Measurements from ENCODE around the gene MEF2D. TPM values are rescaled to one million over a fixed set of nuclear protein-coding genes. Genes with fewer than 3 reads are reported as not detected.

Gene MEF2D
- total and polyA plus RNA-seq, 2 experiments from 2014 or later, result 35.1 to 64.6 TPM

GRCh38 chr1:156493154-156493631 is 7.4 kb downstream of the MEF2D start:
- Histone ChIP-seq H3K27me3 (no peaks in the 10 kb centered on the region), H3K36me3 (no peaks in the 10 kb centered on the region), H3K9me3 (ENCODE audit: low read depth) (no peaks in the 10 kb centered on the region), H3K4me1 (ENCODE audit: low read depth) (peaks cover 93% of the 10 kb centered on the region), H3K4me3 (no peak overlapping the region), H3K27ac (peak overlapping the region; percentile 96)
- TF ChIP-seq CTCF (IDR thresholded peaks at IDR 0.05; ENCODE audit: low read depth, low read length), result no peak
- peak in 1 of 2 donors; percentile 25 for DNase-seq (ENCODE audit: low read depth in 1 of 2, low spot score in 1 of 2)

- peak overlapping the region; percentile 96 for H3K27ac ChIP-seq
- H3K4me1 ChIP-seq (ENCODE audit: low read depth), result peaks cover 93% of the 10 kb centered on the region
- no peak for TF ChIP-seq CTCF (IDR thresholded peaks at IDR 0.05; ENCODE audit: low read depth, low read length)
- H3K9me3 ChIP-seq (ENCODE audit: low read depth), result no peaks in the 10 kb centered on the region
- no peaks in the 10 kb centered on the region for H3K27me3 ChIP-seq
- DNase-seq (ENCODE audit: low read depth in 1 of 2, low spot score in 1 of 2), result no peak
- no peak overlapping the region for H3K4me3 ChIP-seq
- H3K36me3 ChIP-seq, result no peaks in the 10 kb centered on the region
Observed at GRCh38 chr1:156492591-156493080, 7.9 kb downstream of the MEF2D start.

- no peak for TF ChIP-seq CTCF (IDR thresholded peaks at IDR 0.05; ENCODE audit: low read depth, low read length)
- DNase-seq (ENCODE audit: low read depth in 1 of 2, low spot score in 1 of 2), result no peak
- Histone ChIP-seq H3K9me3 (ENCODE audit: low read depth) (no peaks in the 10 kb centered on the region), H3K4me1 (ENCODE audit: low read depth) (peaks cover 88% of the 10 kb centered on the region), H3K27me3 (no peaks in the 10 kb centered on the region), H3K4me3 (no peak overlapping the region), H3K36me3 (no peaks in the 10 kb centered on the region), H3K27ac (peak overlapping the region; percentile 96)
Observed at GRCh38 chr1:156492013-156492590, 8.5 kb downstream of the MEF2D start.

- H3K4me3 ChIP-seq, result no peak overlapping the region
- no peaks in the 10 kb centered on the region for H3K9me3 ChIP-seq (ENCODE audit: low read depth)
- TF ChIP-seq CTCF (IDR thresholded peaks at IDR 0.05; ENCODE audit: low read depth, low read length), result no peak
- H3K4me1 ChIP-seq (ENCODE audit: low read depth), result peaks cover 81% of the 10 kb centered on the region
- H3K27me3 ChIP-seq, result no peaks in the 10 kb centered on the region
- H3K27ac ChIP-seq, result peak overlapping the region; percentile 96
- no peak for DNase-seq (ENCODE audit: low read depth in 1 of 2, low spot score in 1 of 2)
- H3K36me3 ChIP-seq, result no peaks in the 10 kb centered on the region
Observed at GRCh38 chr1:156491151-156491949, 9.2 kb downstream of the MEF2D start.

GRCh38 chr1:156490401-156491032 is 10.1 kb downstream of the MEF2D start:
- Histone ChIP-seq H3K36me3 (no peaks in the 10 kb centered on the region), H3K27me3 (no peaks in the 10 kb centered on the region), H3K4me1 (ENCODE audit: low read depth) (peaks cover 76% of the 10 kb centered on the region), H3K27ac (peak overlapping the region; percentile 96), H3K4me3 (peak overlapping the region; percentile 3), H3K9me3 (ENCODE audit: low read depth) (no peaks in the 10 kb centered on the region)
- peak; percentile 10 for TF ChIP-seq CTCF (IDR thresholded peaks at IDR 0.05; ENCODE audit: low read depth, low read length)
- DNase-seq (ENCODE audit: low read depth in 1 of 2, low spot score in 1 of 2), result peak in 1 of 2 donors; percentile 89

All from cardiac muscle cell (in vitro differentiated cells and primary cell).